Measurements from ENCODE around the gene ELOVL2.

Gene ELOVL2

DNA sequence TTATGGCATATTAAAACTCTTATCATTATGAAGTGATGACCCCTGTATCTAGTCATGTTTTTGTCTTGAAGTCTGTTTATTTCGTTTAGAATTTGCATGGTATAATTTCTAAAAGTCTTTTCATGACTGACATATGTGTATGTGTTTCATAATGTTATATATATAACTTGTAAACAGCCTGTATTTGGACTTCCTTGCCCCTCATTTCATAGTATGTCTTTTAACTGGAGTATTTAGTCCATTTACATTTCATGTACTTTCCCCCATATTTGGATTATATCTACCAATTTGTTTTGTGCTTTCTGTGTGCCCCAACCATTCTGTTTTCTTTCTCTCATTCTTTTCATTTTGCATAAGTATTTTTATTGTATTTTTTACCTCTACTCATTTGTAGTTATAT lies 98.3 kb downstream of the ELOVL2 start:
- Histone ChIP-seq H3K36me3 (ENCODE audit: insufficient read depth, low read length) (no peaks in the 10 kb centered on the region), H3K4me3 (no peak overlapping the region), H3K9me3 (ENCODE audit: low read depth, low read length) (no peaks in the 10 kb centered on the region), H3K9ac (ENCODE audit: insufficient read length) (no peak overlapping the region), H3K27ac (no peak overlapping the region)
- TF ChIP-seq FOXP2 (optimal IDR thresholded peaks at IDR 0.05; ENCODE audit: control extremely low read depth, extremely low read length, insufficient read depth), result no peak
- no peak for TF ChIP-seq EZH2 (IDR thresholded peaks at IDR 0.05)
- no peak for TF ChIP-seq POLR2AphosphoS5 (IDR thresholded peaks at IDR 0.05; ENCODE audit: borderline replicate concordance, low read depth, low read length)
- no peak for DNase-seq (ENCODE audit: low read depth, low spot score)

DNA sequence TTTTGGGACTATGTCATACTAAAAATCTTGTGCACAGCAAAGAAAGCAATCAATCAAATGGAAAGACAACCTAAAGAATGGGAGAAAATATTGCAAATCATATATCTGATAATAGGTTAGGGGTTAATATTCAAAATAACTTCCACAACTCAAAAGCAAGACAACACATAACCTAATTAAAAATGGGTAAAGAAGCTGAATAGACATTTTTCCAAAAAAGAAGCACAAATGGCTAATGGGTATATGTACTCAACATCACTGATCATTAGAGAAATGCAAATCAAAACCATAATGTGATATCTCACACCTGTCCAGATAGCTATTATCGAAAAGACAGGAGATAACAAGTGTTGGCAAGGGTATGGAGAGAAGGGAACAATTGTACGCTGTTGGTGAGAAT lies 104.3 kb downstream of the ELOVL2 start:
- H3K27ac ChIP-seq, result no peak overlapping the region
- H3K4me3 ChIP-seq, result no peak overlapping the region
- TF ChIP-seq EZH2 (IDR thresholded peaks at IDR 0.05) (no peak), POLR2AphosphoS5 (IDR thresholded peaks at IDR 0.05; ENCODE audit: borderline replicate concordance, low read depth, low read length) (no peak), FOXP2 (optimal IDR thresholded peaks at IDR 0.05; ENCODE audit: control extremely low read depth, extremely low read length, insufficient read depth) (no peak)
- no peak for DNase-seq (ENCODE audit: low read depth, low spot score)
- 0 out of 2 replicates have a peak, but pooled peaks cover 2% of the 10 kb centered on the region for H3K9me3 ChIP-seq (ENCODE audit: low read depth, low read length)
- no peak overlapping the region for H3K9ac ChIP-seq (ENCODE audit: insufficient read length)
- H3K36me3 ChIP-seq (ENCODE audit: insufficient read depth, low read length), result no peaks in the 10 kb centered on the region; the same call in 1 of the 2 replicates

DNA sequence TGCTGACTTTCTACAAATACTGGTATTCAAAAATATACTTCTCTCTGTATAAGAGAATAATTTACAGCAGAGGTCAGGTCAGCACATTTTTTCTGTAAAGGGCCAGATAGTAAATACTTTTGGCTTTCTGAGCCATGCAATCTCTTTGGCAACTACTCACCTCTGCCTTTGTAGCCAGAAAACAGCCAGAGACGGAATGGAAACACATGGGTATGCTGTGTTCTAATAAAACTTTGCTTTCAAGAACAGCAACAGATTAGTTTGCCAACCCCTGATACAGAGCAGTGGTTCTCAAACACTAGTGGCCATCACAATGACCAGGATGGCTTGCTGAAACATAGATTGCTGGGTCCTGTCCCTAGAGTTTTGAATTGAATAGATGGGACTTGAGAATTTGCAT lies 111.0 kb downstream of the ELOVL2 start:
- Histone ChIP-seq H3K4me3 (no peak overlapping the region), H3K9me3 (ENCODE audit: low read depth, low read length) (no peaks in the 10 kb centered on the region), H3K9ac (ENCODE audit: insufficient read length) (no peak overlapping the region), H3K27ac (no peak overlapping the region), H3K36me3 (ENCODE audit: insufficient read depth, low read length) (0 out of 2 replicates have a peak, but pooled peaks cover 3% of the 10 kb centered on the region)
- DNase-seq (ENCODE audit: low read depth, low spot score), result no peak
- no peak for TF ChIP-seq EZH2 (IDR thresholded peaks at IDR 0.05)
- TF ChIP-seq POLR2AphosphoS5 (IDR thresholded peaks at IDR 0.05; ENCODE audit: borderline replicate concordance, low read depth, low read length), result no peak
- TF ChIP-seq FOXP2 (optimal IDR thresholded peaks at IDR 0.05; ENCODE audit: control extremely low read depth, extremely low read length, insufficient read depth), result no peak

Data from SK-N-MC (cell line).